ENCODE results near the gene RHCG.
A peak's percentile ranks its signal among the peaks of the same experiment; 100 is the strongest.

RHCG gene

DNA sequence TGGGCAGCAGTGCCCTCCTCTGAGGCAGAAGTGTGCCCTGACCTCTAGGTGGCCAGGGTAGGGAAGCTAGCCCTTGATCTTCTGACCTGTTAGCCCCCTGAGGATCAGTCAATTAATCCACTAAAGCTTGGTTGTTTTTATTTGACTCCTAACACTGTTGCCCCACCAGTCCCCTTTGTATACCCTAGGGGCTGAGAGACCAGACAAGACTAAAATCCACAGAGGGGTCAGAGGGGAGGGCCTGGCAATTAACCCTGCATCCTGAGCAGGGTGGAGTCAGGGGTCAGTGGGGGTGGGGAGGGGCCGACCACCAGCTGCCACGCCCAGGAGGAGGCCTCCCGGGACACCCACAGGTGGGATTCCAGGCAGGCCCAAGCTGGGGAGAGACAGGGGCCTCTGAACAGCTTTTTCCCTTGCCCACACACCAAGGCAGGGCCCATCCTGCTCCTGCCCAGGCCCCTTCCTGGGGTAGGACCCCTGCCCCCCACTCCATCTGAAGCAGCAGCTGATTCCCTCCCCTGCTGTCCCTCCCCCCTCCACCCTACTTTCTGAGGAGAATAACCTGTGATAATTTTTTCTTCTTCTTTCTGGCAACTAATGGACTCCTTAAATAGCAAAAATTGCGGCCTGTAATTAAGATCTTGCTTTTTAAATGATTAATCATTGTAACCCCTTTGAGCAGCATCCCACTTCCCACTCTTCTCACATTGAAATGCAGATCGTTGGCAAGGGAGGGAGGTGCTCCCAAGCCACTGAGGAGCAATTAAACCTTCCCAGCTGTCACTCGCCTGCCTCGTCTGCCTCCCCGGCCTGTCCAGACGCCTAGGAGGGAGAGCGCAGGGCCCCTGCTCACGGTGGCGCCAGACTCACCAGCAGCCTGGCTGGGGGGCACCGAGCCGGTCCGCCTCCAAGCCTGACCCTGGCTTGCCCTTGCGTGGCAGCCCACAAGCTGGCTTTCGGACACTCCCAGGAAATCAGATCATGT lies 51.9 kb downstream of the RHCG start:
- no peak for DNase-seq (ENCODE audit: low read depth)

DNA sequence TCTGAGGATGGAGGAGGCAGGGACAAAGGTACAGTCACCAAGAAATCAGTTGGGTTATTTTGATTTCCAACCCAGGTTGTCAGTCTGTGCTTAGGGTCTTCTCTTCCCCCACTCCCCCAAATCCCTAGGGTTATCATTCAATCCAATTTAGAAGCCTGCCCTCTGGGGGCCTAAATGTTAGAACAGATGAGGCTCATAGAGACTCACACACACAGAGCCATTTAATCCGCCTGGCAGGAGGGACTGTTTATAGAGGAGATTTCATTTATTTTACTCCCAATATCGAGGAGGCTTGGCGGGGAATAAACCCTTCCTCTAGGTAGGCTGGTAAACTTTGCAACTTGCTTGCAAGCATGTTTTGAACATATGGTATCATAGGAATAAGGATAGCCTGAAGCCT lies 52.8 kb downstream of the RHCG start:
- DNase-seq (ENCODE audit: low read depth): no peak

DNA sequence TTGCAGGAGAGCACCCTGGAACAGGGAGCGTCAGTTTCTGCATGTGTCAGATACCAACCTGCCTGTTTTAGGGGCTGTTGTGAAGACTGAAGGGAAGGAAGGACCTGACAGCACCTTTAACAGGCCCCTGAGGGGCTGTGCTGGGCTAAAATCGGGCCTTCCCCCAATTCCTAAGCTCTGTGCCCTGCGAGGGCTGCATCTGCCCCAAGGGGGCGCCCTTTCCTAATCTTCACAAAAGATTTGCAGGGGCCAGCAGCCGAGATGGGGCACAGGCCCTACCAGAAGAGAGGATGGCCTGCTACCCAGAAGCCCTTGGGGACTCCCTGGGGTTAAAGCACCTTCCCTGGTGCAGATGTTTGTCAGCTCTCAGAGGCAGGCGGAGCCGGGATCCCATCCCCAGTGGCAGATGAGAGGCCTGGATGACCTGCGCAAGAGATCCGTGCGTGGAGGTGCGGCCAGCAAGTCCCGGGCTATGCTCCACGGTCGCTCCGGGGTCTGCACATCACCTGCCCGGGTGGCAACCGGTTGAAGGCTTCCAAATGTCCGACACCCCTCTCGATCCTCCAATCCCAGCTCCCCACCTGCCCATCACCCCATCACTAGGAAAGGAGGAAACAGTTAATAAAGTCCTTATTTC lies 53.6 kb downstream of the RHCG start:
- DNase-seq (ENCODE audit: low read depth): peak; percentile 31

DNA sequence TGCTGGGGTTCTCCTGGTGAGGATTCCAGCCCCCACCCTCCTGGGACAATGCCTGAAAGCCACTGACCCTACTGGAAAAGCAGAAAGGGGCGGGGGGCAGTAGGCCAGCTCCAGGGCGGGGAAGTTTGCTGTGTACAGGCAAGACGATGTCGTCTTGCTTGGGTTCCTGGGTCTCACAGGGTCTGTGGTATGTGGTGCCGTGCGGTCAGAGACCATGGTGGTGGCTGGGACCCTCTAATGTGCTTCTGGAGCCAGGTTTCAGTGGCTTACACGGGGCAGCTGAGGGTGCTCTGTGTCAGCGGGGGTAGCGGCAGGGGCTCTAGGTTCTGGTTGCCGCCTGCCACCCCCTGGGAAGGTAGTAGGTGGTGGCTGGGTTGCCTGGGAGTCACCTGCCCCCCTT lies 54.2 kb downstream of the RHCG start:
- no peak for DNase-seq (ENCODE audit: low read depth)

- DNase-seq (ENCODE audit: low read depth): no peak
These were observed 55.0 kb downstream of the RHCG start for GRCh38 chr15:89441295-89441812.

GRCh38 chr15:89439764-89440163 lies 56.6 kb downstream of the RHCG start:
- no peak for DNase-seq (ENCODE audit: low read depth)

- DNase-seq (ENCODE audit: low read depth): no peak
These were observed 59.6 kb downstream of the RHCG start for GRCh38 chr15:89436560-89437311.

- DNase-seq (ENCODE audit: low read depth): no peak
These were observed 61.0 kb downstream of the RHCG start for GRCh38 chr15:89435362-89435761.

DNA sequence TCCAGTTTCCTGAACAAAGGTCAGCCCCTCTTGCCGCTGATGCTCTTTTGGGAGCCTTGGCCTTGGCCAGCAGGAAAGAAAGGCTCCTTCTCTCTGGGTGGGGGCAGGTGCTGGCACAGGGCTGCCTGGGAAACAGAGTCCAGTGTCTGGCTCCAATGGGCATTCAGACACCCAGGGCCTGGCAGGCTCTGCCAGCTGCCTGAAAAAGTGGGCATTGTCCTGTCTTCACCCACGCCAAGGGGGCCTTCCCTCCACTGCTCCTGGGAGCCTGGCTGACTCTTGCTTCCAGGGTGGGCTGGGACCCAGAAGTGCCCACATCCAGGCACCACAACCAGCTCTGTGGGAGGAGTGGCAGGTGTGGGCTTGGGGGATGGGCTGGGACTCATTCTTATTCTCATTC lies 62.7 kb downstream of the RHCG start:
- DNase-seq (ENCODE audit: low read depth): no peak

DNA sequence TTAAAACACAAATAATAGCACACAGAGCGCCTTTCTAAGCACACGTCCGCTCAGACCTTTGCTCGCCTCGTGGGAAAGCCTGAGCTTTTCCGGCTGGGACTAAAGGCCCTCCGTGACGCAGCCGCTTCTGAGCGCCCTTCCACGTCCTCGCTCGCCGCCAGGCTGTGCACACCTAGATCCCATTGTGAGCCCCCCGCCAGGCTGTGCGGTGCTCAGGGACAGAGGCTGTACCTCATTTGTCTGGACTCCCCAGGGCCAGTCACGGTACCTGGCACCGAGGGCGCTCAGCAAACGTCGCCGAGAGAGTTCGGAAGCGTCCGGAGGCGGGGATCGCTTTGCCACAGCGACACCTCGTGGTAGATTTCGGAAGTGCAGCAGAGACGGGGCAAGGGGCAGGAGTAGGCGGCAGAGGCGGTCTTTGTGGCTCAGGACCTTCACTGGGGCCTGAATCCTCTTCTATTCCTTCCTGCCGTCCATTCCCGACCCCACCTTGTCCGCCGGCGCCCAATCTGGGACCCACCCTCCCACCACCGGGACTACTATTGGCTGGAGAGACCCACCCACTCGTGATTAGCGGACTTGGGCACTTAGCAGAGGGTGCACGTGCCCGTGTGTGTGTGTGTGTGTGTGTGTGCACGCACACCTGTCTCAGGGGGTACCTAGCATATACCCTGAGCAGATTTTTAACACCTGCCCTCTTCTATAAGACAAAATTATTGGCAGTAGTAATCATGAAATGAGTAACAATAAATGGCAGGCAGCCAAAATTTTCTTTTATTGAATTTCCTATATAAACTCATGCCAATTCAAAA lies 65.6 kb downstream of the RHCG start:
- peak; percentile 85 for DNase-seq (ENCODE audit: low read depth)

DNA sequence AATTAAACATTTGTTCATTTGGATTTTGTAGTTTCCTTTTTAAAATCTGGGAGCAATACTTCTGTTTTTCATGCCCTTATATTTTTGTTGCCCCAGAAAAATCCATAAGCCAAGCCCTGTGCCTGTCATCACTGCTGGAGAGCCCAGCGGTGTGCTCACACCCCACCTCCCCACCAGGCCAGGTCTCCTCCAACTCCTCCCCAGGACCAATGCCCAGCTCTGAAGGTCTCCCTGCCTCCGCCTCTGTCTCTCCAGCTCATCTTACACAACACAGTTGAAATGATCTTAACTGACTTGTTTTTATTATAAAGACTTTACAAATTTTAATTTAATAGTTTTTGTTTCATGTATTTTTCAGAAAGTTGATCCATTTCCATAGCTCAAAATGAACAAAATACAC lies 66.4 kb downstream of the RHCG start:
- DNase-seq (ENCODE audit: low read depth): no peak

GRCh38 chr15:89429023-89429422 lies 67.4 kb downstream of the RHCG start:
- DNase-seq (ENCODE audit: low read depth): no peak

DNA sequence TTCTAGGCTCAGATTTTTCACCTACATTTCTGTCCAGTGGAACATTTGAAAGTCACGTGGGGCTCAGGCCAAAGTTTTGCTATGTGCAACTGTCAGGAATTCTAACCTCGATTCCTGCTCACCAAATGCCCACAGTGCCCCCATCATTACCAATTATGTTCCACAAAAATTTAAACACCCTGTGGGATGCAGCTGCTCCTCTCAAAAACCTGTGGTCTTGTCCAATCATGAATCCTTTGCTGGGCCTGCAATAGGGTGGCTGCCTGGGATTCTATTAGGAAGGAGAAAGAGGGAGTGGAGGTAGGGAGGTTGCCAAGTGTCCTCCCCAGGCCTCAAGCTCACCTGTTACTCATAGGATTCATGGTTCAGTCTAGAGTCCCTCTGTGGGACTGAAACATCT lies 68.1 kb downstream of the RHCG start:
- no peak for DNase-seq (ENCODE audit: low read depth)

DNA sequence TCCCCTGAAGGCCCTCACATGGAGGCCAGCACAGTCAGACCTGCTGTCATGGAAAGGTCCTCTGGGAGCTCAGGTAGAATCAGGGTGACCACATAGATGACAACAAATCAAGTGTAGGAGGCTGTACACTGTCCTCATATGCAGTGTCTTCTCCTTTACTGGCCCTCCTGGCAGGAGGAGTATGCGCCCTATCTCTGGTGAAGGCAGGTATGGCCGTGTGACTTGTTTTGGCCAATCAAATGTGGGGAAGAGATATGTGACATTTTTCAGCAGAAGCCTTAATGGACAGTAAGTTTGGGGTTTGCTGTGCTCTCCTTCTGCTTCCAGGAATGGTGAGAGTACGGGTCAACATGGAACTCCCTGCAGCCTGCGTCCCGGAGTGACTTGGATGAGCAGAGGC lies 69.9 kb downstream of the RHCG start:
- no peak for DNase-seq (ENCODE audit: low read depth)

DNA sequence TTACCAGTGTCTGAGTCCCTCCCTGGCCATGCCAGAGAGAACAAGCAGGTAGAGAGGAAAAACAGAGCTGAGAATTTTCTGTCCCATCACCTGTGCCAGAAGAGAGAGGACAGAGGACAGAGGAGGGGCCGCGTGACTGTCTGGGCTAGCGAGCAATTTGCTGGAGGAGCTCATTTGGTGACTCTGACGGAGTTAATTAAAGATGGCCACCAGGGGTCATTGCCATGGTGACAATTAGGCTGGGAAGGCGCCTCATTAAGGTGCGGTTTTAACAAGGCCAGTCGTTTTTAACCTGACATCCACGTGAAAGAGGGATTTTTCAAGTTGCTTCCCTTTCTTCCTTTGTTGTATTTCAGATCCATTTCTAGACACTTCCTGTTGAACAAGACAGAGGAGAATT lies 72.4 kb downstream of the RHCG start:
- no peak for DNase-seq (ENCODE audit: low read depth)

All from stimulated activated CD8-positive, alpha-beta memory T cell treated with anti-CD3 and anti-CD28 coated beads, Interleukin-4, amount 100 ng/mL, for 24 hours (primary cell).